ENCODE results near the gene UCHL3.
"Not testable (repeated sequence)": the region's sequence is repeated elsewhere in the genome, so short reads cannot be mapped to it uniquely, and the experiment has no call there.

The UCHL3 gene

GRCh38 chr13:75541961-75542360, 7.6 kb upstream of the UCHL3 start:
- no peaks in the 10 kb centered on the region for H3K36me3 ChIP-seq (ENCODE audit: control insufficient read depth in 1 of 2, insufficient read depth in 2 of 2, low read depth in 1 of 2, low read length in 2 of 2)
- no peak overlapping the region for H3K4me3 ChIP-seq (ENCODE audit: insufficient read depth in 1 of 2, low read depth in 1 of 2, low read length in 2 of 2)
- no peak overlapping the region for H4K8ac ChIP-seq (ENCODE audit: low read length)
- H3K14ac ChIP-seq (ENCODE audit: low read length in 2 of 2), result no peak overlapping the region
- no peak overlapping the region for H2BK120ac ChIP-seq (ENCODE audit: low read depth, low read length)
- no peak overlapping the region for H3K23ac ChIP-seq (ENCODE audit: low read length in 2 of 2)
- H2AK5ac ChIP-seq (ENCODE audit: low read length, severe bottlenecking), result no peak overlapping the region
- no peaks in the 10 kb centered on the region for H3K27me3 ChIP-seq (ENCODE audit: control insufficient read depth in 1 of 2, insufficient read depth in 1 of 2, low read length in 2 of 2)
- H2AFZ ChIP-seq (ENCODE audit: low read depth, low read length), result no peak overlapping the region
- no peak overlapping the region for H3K27ac ChIP-seq (ENCODE audit: low read length, poor library complexity, severe bottlenecking)
- no peak overlapping the region for H2BK15ac ChIP-seq (ENCODE audit: low read depth, poor library complexity, severe bottlenecking)
- H3K4ac ChIP-seq (ENCODE audit: low read depth in 1 of 2, low read length in 2 of 2), result no peak overlapping the region
- WGBS, result 83% methylated on average over 1 of the region's 1 CpG
- H3K9me3 ChIP-seq (ENCODE audit: control insufficient read depth, low read length), result no peaks in the 10 kb centered on the region
- H2BK5ac ChIP-seq (ENCODE audit: low read depth, low read length, poor library complexity, severe bottlenecking), result no peak overlapping the region
- H3K4me2 ChIP-seq (ENCODE audit: low read length, poor library complexity, severe bottlenecking), result no peak overlapping the region
- H3K9ac ChIP-seq (ENCODE audit: low read length), result no peak overlapping the region
- no peak overlapping the region for H3K18ac ChIP-seq (ENCODE audit: low read depth in 1 of 2, low read length in 2 of 2)
- H4K91ac ChIP-seq (ENCODE audit: low read length), result no peak overlapping the region
- DNase-seq, result no peak
- peaks cover 3% of the 10 kb centered on the region for H3K79me1 ChIP-seq (replicated peaks; ENCODE audit: low read length, poor library complexity, severe bottlenecking)
- H3K4me1 ChIP-seq (ENCODE audit: control insufficient read depth, insufficient read depth, low read depth, low read length), result no peaks in the 10 kb centered on the region
- no peak overlapping the region for H2BK12ac ChIP-seq (ENCODE audit: low read length in 2 of 2)

- 75% methylated on average over 5 of the region's 10 CpGs for WGBS
- H2AK5ac ChIP-seq (ENCODE audit: low read length, severe bottlenecking), result no peak overlapping the region
- H3K27me3 ChIP-seq (ENCODE audit: control insufficient read depth in 1 of 2, insufficient read depth in 1 of 2, low read length in 2 of 2), result no peaks in the 10 kb centered on the region
- H3K4ac ChIP-seq (ENCODE audit: low read depth in 1 of 2, low read length in 2 of 2), result no peak overlapping the region
- H2AFZ ChIP-seq (ENCODE audit: low read depth, low read length), result no peak overlapping the region
- H3K9ac ChIP-seq (ENCODE audit: low read length), result no peak overlapping the region
- H3K4me2 ChIP-seq (ENCODE audit: low read length, poor library complexity, severe bottlenecking), result no peak overlapping the region
- no peaks in the 10 kb centered on the region for H3K4me1 ChIP-seq (ENCODE audit: control insufficient read depth, insufficient read depth, low read depth, low read length)
- H2BK12ac ChIP-seq (ENCODE audit: low read length in 2 of 2), result no peak overlapping the region
- no peak overlapping the region for H2BK15ac ChIP-seq (ENCODE audit: low read depth, poor library complexity, severe bottlenecking)
- no peaks in the 10 kb centered on the region for H3K9me3 ChIP-seq (ENCODE audit: control insufficient read depth, low read length)
- H4K91ac ChIP-seq (ENCODE audit: low read length), result no peak overlapping the region
- no peak overlapping the region for H4K8ac ChIP-seq (ENCODE audit: low read length)
- H2BK120ac ChIP-seq (ENCODE audit: low read depth, low read length), result no peak overlapping the region
- no peak overlapping the region for H3K14ac ChIP-seq (ENCODE audit: low read length in 2 of 2)
- DNase-seq, result peak; percentile 64
- H2BK5ac ChIP-seq (ENCODE audit: low read depth, low read length, poor library complexity, severe bottlenecking), result no peak overlapping the region
- no peak overlapping the region for H3K27ac ChIP-seq (ENCODE audit: low read length, poor library complexity, severe bottlenecking)
- H3K4me3 ChIP-seq (ENCODE audit: insufficient read depth in 1 of 2, low read depth in 1 of 2, low read length in 2 of 2), result no peak overlapping the region
- no peaks in the 10 kb centered on the region for H3K36me3 ChIP-seq (ENCODE audit: control insufficient read depth in 1 of 2, insufficient read depth in 2 of 2, low read depth in 1 of 2, low read length in 2 of 2)
- no peak overlapping the region for H3K18ac ChIP-seq (ENCODE audit: low read depth in 1 of 2, low read length in 2 of 2)
- peaks cover 1% of the 10 kb centered on the region for H3K79me1 ChIP-seq (replicated peaks; ENCODE audit: low read length, poor library complexity, severe bottlenecking)
- no peak overlapping the region for H3K23ac ChIP-seq (ENCODE audit: low read length in 2 of 2)
Measured at GRCh38 chr13:75544681-75545330, 4.8 kb upstream of the UCHL3 start.

DNA sequence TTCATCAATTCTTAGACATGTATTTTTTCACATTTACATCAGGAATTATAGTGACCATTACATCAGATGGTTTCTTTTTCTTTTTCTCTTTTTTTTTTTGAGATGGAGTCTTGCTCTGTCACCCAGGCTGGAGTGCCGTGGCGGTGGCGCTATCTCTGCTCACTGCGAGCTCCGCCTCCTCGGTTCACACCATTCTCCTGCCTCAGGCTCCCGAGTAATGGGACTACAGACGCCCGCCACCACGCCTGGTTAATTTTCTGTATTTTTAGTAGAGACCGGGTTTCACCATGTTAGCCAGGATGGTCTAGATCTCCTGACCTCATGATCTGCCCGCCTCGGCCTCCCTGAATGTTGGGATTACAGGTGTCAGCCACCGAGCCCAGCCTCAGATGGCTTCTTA, 4.2 kb upstream of the UCHL3 start:
- H3K9ac ChIP-seq (ENCODE audit: low read length); H3K79me1 ChIP-seq (replicated peaks; ENCODE audit: low read length, poor library complexity, severe bottlenecking); H3K23ac ChIP-seq (ENCODE audit: low read length in 2 of 2); H2BK5ac ChIP-seq (ENCODE audit: low read depth, low read length, poor library complexity, severe bottlenecking); H3K18ac ChIP-seq (ENCODE audit: low read depth in 1 of 2, low read length in 2 of 2); H3K4ac ChIP-seq (ENCODE audit: low read depth in 1 of 2, low read length in 2 of 2); DNase-seq; H4K8ac ChIP-seq (ENCODE audit: low read length); H3K4me1 ChIP-seq (ENCODE audit: control insufficient read depth, insufficient read depth, low read depth, low read length); H4K91ac ChIP-seq (ENCODE audit: low read length); H2BK15ac ChIP-seq (ENCODE audit: low read depth, poor library complexity, severe bottlenecking); H2BK120ac ChIP-seq (ENCODE audit: low read depth, low read length); H2AFZ ChIP-seq (ENCODE audit: low read depth, low read length); H2AK5ac ChIP-seq (ENCODE audit: low read length, severe bottlenecking); H3K36me3 ChIP-seq (ENCODE audit: control insufficient read depth in 1 of 2, insufficient read depth in 2 of 2, low read depth in 1 of 2, low read length in 2 of 2); H3K27ac ChIP-seq (ENCODE audit: low read length, poor library complexity, severe bottlenecking); H2BK12ac ChIP-seq (ENCODE audit: low read length in 2 of 2); H3K9me3 ChIP-seq (ENCODE audit: control insufficient read depth, low read length); H3K4me3 ChIP-seq (ENCODE audit: insufficient read depth in 1 of 2, low read depth in 1 of 2, low read length in 2 of 2); H3K27me3 ChIP-seq (ENCODE audit: control insufficient read depth in 1 of 2, insufficient read depth in 1 of 2, low read length in 2 of 2); H3K14ac ChIP-seq (ENCODE audit: low read length in 2 of 2); H3K4me2 ChIP-seq (ENCODE audit: low read length, poor library complexity, severe bottlenecking): not testable (repeated sequence)
- WGBS, result 84% methylated on average over 14 of the region's 14 CpGs

- WGBS, result 98% methylated on average over 3 of the region's 3 CpGs
Measured at GRCh38 chr13:75547917-75548316, 1.7 kb upstream of the UCHL3 start.

More at GRCh38 chr13:75547917-75548316, 1.7 kb upstream of the UCHL3 start:
- H3K4me3 ChIP-seq (ENCODE audit: insufficient read depth in 1 of 2, low read depth in 1 of 2, low read length in 2 of 2), result peak overlapping the region in 1 of 2 experiments; percentile 5
- H4K91ac ChIP-seq (ENCODE audit: low read length), result no peak overlapping the region
- no peaks in the 10 kb centered on the region for H3K9me3 ChIP-seq (ENCODE audit: control insufficient read depth, low read length)
- no peak overlapping the region for H3K4ac ChIP-seq (ENCODE audit: low read depth in 1 of 2, low read length in 2 of 2)
- no peak overlapping the region for H2BK5ac ChIP-seq (ENCODE audit: low read depth, low read length, poor library complexity, severe bottlenecking)
- no peak overlapping the region for H3K14ac ChIP-seq (ENCODE audit: low read length in 2 of 2)
- H3K79me1 ChIP-seq (replicated peaks; ENCODE audit: low read length, poor library complexity, severe bottlenecking), result peaks cover 4% of the 10 kb centered on the region
- no peak overlapping the region for H4K8ac ChIP-seq (ENCODE audit: low read length)
- no peak overlapping the region for H3K27ac ChIP-seq (ENCODE audit: low read length, poor library complexity, severe bottlenecking)
- peaks cover 3% of the 10 kb centered on the region for H3K4me1 ChIP-seq (ENCODE audit: control insufficient read depth, insufficient read depth, low read depth, low read length)
- H3K4me2 ChIP-seq (ENCODE audit: low read length, poor library complexity, severe bottlenecking), result no peak overlapping the region
- H2BK120ac ChIP-seq (ENCODE audit: low read depth, low read length), result no peak overlapping the region
- peaks cover 0 to 3% of the 10 kb centered on the region in 2 experiments for H3K36me3 ChIP-seq (ENCODE audit: control insufficient read depth in 1 of 2, insufficient read depth in 2 of 2, low read depth in 1 of 2, low read length in 2 of 2)
- no peak overlapping the region for H2BK12ac ChIP-seq (ENCODE audit: low read length in 2 of 2)
- no peak overlapping the region for H2AK5ac ChIP-seq (ENCODE audit: low read length, severe bottlenecking)
- no peak overlapping the region for H2BK15ac ChIP-seq (ENCODE audit: low read depth, poor library complexity, severe bottlenecking)
- H3K23ac ChIP-seq (ENCODE audit: low read length in 2 of 2), result no peak overlapping the region
- DNase-seq, result no peak
- no peak overlapping the region for H2AFZ ChIP-seq (ENCODE audit: low read depth, low read length)
- no peak overlapping the region for H3K18ac ChIP-seq (ENCODE audit: low read depth in 1 of 2, low read length in 2 of 2)
- H3K27me3 ChIP-seq (ENCODE audit: control insufficient read depth in 1 of 2, insufficient read depth in 1 of 2, low read length in 2 of 2), result no peaks in the 10 kb centered on the region
- H3K9ac ChIP-seq (ENCODE audit: low read length), result no peak overlapping the region
